Embryonic facial prominence (tissue), 1 donor: ENCODE results near the gene NTRK2.

ENCODE experiments used
- DNase-seq: peaks from one replicate; pipeline ENCODE4 v3.0.0-alpha.2; 2016; ENCODE audit errors: extremely low spot score

The NTRK2 gene

GRCh38 chr9:84669288-84670137 lies at the start of gene NTRK2:
Gene NTRK2 (plus strand): TSS chr9:84669729. CDS start chr9:84670749, 1,020 bp downstream.
- no peak for DNase-seq

GRCh38 chr9:84620338-84620737 lies 49.2 kb upstream of the NTRK2 start:
- no peak for DNase-seq

GRCh38 chr9:84621811-84622210 lies 47.7 kb upstream of the NTRK2 start:
- no peak for DNase-seq

- DNase-seq: no peak
These were observed 46.5 kb upstream of the NTRK2 start for GRCh38 chr9:84622981-84623380.

GRCh38 chr9:84636436-84636835 lies 33.1 kb upstream of the NTRK2 start:
- DNase-seq: no peak

GRCh38 chr9:84642553-84643141 lies 26.9 kb upstream of the NTRK2 start:
- no peak for DNase-seq

- no peak for DNase-seq
These were observed 21.8 kb upstream of the NTRK2 start for GRCh38 chr9:84647699-84648098.

GRCh38 chr9:84652496-84653120 lies 16.9 kb upstream of the NTRK2 start:
- DNase-seq: no peak

GRCh38 chr9:84655447-84655846 lies 14.1 kb upstream of the NTRK2 start:
- no peak for DNase-seq

GRCh38 chr9:84659313-84659712 lies 10.2 kb upstream of the NTRK2 start:
- DNase-seq: no peak

GRCh38 chr9:84659773-84660172 lies 9.8 kb upstream of the NTRK2 start:
- DNase-seq: no peak

GRCh38 chr9:84667571-84668195 lies 1.8 kb upstream of the NTRK2 start:
- no peak for DNase-seq

- peak; percentile 73 for DNase-seq
These were observed 1.1 kb upstream of the NTRK2 start for GRCh38 chr9:84668196-84669012.

GRCh38 chr9:84669013-84669287 lies 579 bp upstream of the NTRK2 start:
- no peak for DNase-seq

- no peak for DNase-seq
These were observed 861 bp downstream of the NTRK2 start for GRCh38 chr9:84670138-84671041.

- no peak for DNase-seq
These were observed 2.3 kb downstream of the NTRK2 start for GRCh38 chr9:84671586-84672521.

- no peak for DNase-seq
These were observed 4.3 kb downstream of the NTRK2 start for GRCh38 chr9:84673806-84674205.

- DNase-seq: no peak
These were observed 7.6 kb downstream of the NTRK2 start for GRCh38 chr9:84677080-84677479.

GRCh38 chr9:84679571-84679970 lies 10.0 kb downstream of the NTRK2 start:
- no peak for DNase-seq
